AG10803 (cell line): Measurements from ENCODE around the gene NPC1L1.
A peak's percentile ranks its signal among the peaks of the same experiment; 100 is the strongest.

Source experiments
- DNase-seq: peaks from one replicate; pipeline ENCODE4 v3.0.0; 2010; ENCODE audit warnings: low read depth
- H3K4me3 ChIP-seq: 2 replicates; pipeline ENCODE4 v1.5.1; 2011; ENCODE audit warnings: mild to moderate bottlenecking, low read length, control low read depth
- CTCF ChIP-seq: conservative IDR thresholded peaks from 2 replicates; pipeline ENCODE4 v1.5.1; 2011; ENCODE audit warnings: mild to moderate bottlenecking, low read length, control low read depth, inconsistent platforms

NPC1L1 gene

GRCh38 chr7:44541028-44541869, at the start of gene NPC1L1:
NPC1L1 (minus strand) TSS chr7:44541330; CDS start chr7:44541259, 71 bp downstream.
- TF ChIP-seq CTCF, result no peak
- H3K4me3 ChIP-seq, result no peak within 1 kb of the TSS
- DNase-seq, result no peak

- no peak overlapping the region for H3K4me3 ChIP-seq
- no peak for DNase-seq
- no peak for TF ChIP-seq CTCF
Observed at GRCh38 chr7:44590910-44591309, 49.8 kb upstream of the NPC1L1 start.

- peak; percentile 74 for TF ChIP-seq CTCF
- no peak overlapping the region for H3K4me3 ChIP-seq
- DNase-seq, result peak; percentile 67
Observed at GRCh38 chr7:44587843-44588711, 46.9 kb upstream of the NPC1L1 start.

GRCh38 chr7:44583146-44583865, 42.2 kb upstream of the NPC1L1 start:
- H3K4me3 ChIP-seq, result peak overlapping the region; percentile 94
- DNase-seq, result no peak
- no peak for TF ChIP-seq CTCF

- no peak for TF ChIP-seq CTCF
- peak within 1 kb of the TSS; percentile 94 for H3K4me3 ChIP-seq
- DNase-seq, result peak; percentile 98
Observed at GRCh38 chr7:44581879-44582603, 40.9 kb upstream of the NPC1L1 start, which contains the start of gene TMED4. TMED4 (minus strand) TSS chr7:44582231; CDS start chr7:44582206, 25 bp downstream.
